NB4 (cell line): ENCODE results near the gene SDK2.

Experiments
- DNase-seq: peaks from one replicate; pipeline ENCODE4 v3.0.0; 2010; ENCODE audit warnings: low read depth
- H3K4me3 ChIP-seq: one replicate; pipeline ENCODE4 v1.5.1; 2011; ENCODE audit warnings: mild to moderate bottlenecking, low read depth, low read length, moderate library complexity
- CTCF ChIP-seq: IDR thresholded peaks from one replicate; pipeline ENCODE4 v1.5.1; 2012; ENCODE audit warnings: low read depth, low read length
- MAX ChIP-seq: IDR thresholded peaks from 2 replicates; pipeline ENCODE4 v1.6.1; 2011; ENCODE audit warnings: low read depth, low read length
- MYC ChIP-seq: IDR thresholded peaks from 2 replicates; pipeline ENCODE4 v1.6.1; 2011; ENCODE audit warnings: low read depth, low read length
- POLR2A ChIP-seq: IDR thresholded peaks from 2 replicates; pipeline ENCODE4 v1.6.1; 2011; ENCODE audit warnings: mild to moderate bottlenecking; ENCODE audit not compliant: insufficient read length; ENCODE audit errors: extremely low read depth

The SDK2 gene

GRCh38 chr17:73650617-73651200 is 6.5 kb upstream of the SDK2 start:
- H3K4me3 ChIP-seq, result no peak overlapping the region
- TF ChIP-seq MYC, result no peak
- TF ChIP-seq MAX, result no peak
- TF ChIP-seq POLR2A, result no peak
- no peak for TF ChIP-seq CTCF
- DNase-seq, result no peak

GRCh38 chr17:73650140-73650539 is 5.9 kb upstream of the SDK2 start:
- H3K4me3 ChIP-seq, result no peak overlapping the region
- TF ChIP-seq MYC (no peak), CTCF (peak; percentile 10), POLR2A (no peak), MAX (no peak)
- peak; percentile 24 for DNase-seq

GRCh38 chr17:73648974-73649373 is 4.7 kb upstream of the SDK2 start:
- no peak overlapping the region for H3K4me3 ChIP-seq
- DNase-seq, result no peak
- no peak for TF ChIP-seq POLR2A
- TF ChIP-seq CTCF, result no peak

GRCh38 chr17:73648543-73648820 is 4.2 kb upstream of the SDK2 start:
- TF ChIP-seq MAX (no peak), POLR2A (no peak), CTCF (no peak), MYC (no peak)
- no peak overlapping the region for H3K4me3 ChIP-seq
- DNase-seq, result no peak

GRCh38 chr17:73647772-73648542 is 3.7 kb upstream of the SDK2 start:
- H3K4me3 ChIP-seq, result no peak overlapping the region
- DNase-seq, result no peak
- no peak for TF ChIP-seq CTCF
- TF ChIP-seq POLR2A, result no peak
- TF ChIP-seq MYC, result no peak
- TF ChIP-seq MAX, result no peak

- no peak overlapping the region for H3K4me3 ChIP-seq
- TF ChIP-seq CTCF (no peak), POLR2A (no peak), MYC (no peak), MAX (no peak)
- DNase-seq, result no peak
These were observed 3.1 kb upstream of the SDK2 start for GRCh38 chr17:73647301-73647695.
